K562 (cell line): ENCODE data around the gene WEE1. TPM values are rescaled to one million over a fixed set of nuclear protein-coding genes. Genes with fewer than 3 reads are reported as not detected.

Experiments used
- ATAC-seq: fragments of 200-7000 bp; cut with Tn5 transposase; 3 replicates; pipeline ENCODE4 v1.9.1; 2020; ENCODE audit warnings: moderate library complexity
- BruUV-seq: library from RNA; stranded (reverse); fragments of 400-500 nt; replicated peaks from 2 replicates; lab custom pipeline; 2021; lab: Mats Ljungman, UMichigan
- CTCF ChIA-PET: fragments of 300-600 bp; formaldehyde crosslinking; extraction: SDS; loops from one replicate; lab custom pipeline; 2021; ENCODE audit warnings: low intra/inter-chr PET ratio; lab: Yijun Ruan, JAX
- POLR2A ChIA-PET: fragments of 300-600, 350-650 bp; sonication (Branson Sonifier 250); formaldehyde crosslinking; extraction: SDS; loops from one replicate; lab custom pipeline; 2021; ENCODE audit warnings: antibody characterized with exemption, inconsistent platforms; lab: Yijun Ruan, JAX
- DNase-seq, 4 experiments: peaks; one replicate each; pipeline versions ENCODE4 v3.0.0 to v3.0.0-alpha.2; 2011 to 2018; ENCODE audit warnings: low spot score in 3 of 4, mixed read lengths in 3 of 4; ENCODE audit errors: extremely low read depth in 1 of 4
- FAIRE-seq: peaks from 2 replicates; lab custom pipeline; 2011; peaks lifted over from hg19 to GRCh38; lab: Jason Lieb, UNC
- H2AFZ ChIP-seq: 2 replicates; pipeline ENCODE4 v1.6.0; 2011; ENCODE audit warnings: low read depth, low read length, control low read depth, inconsistent platforms
- H3K27ac ChIP-seq: fragments of 200-600 bp; 3 replicates; pipeline ENCODE4 v1.8.0; 2011; ENCODE audit warnings: low read depth, mild to moderate bottlenecking, control low read depth, inconsistent platforms, low read length, moderate library complexity, mixed read lengths; ENCODE audit errors: extremely low read depth
- H3K27me3 ChIP-seq, 2 experiments: fragments of 300-600 bp in 1 of 2; 2 replicates in 1 of 2; 3 replicates in 1 of 2; pipeline versions ENCODE4 v1.6.0 to v1.8.0; 2011; ENCODE audit warnings: inconsistent platforms in 2 of 2, low read length in 2 of 2, mild to moderate bottlenecking in 1 of 2, mixed read lengths in 1 of 2, moderate library complexity in 1 of 2; ENCODE audit not compliant: control insufficient read depth in 2 of 2, insufficient read depth in 2 of 2
- H3K36me3 ChIP-seq: fragments of 300-600 bp; 3 replicates; pipeline ENCODE4 v1.8.0; 2011; ENCODE audit warnings: mild to moderate bottlenecking, low read length, inconsistent platforms; ENCODE audit not compliant: control insufficient read depth, insufficient read depth
- H3K4me1 ChIP-seq, 2 experiments: fragments of 200-600 bp in 1 of 2; replicated peaks in 1 of 2; 2 replicates in 1 of 2; 3 replicates in 1 of 2; pipeline versions ENCODE4 v1.5.1 to v1.8.0; 2011; ENCODE audit warnings: inconsistent platforms in 2 of 2, low read length in 2 of 2, mild to moderate bottlenecking in 1 of 2, mixed read lengths in 1 of 2, moderate library complexity in 1 of 2; ENCODE audit not compliant: control insufficient read depth in 2 of 2, insufficient read depth in 2 of 2
- H3K4me2 ChIP-seq: 2 replicates; pipeline ENCODE4 v1.6.1; 2011; ENCODE audit warnings: low read length, control low read depth, inconsistent platforms, mixed read lengths; ENCODE audit not compliant: insufficient read depth
- H3K4me3 ChIP-seq: fragments of 200-600 bp; sonication (generic), shearing (Covaris generic); 2 replicates; pipeline ENCODE4 v1.5.1; 2016; ENCODE audit warnings: control low read depth, inconsistent platforms
- H3K79me2 ChIP-seq: fragments of 200-600 bp; 3 replicates; pipeline ENCODE4 v1.8.0; 2011; ENCODE audit warnings: low read length, inconsistent platforms; ENCODE audit not compliant: control insufficient read depth, insufficient read depth
- H3K9ac ChIP-seq, 2 experiments: 2 replicates each; pipeline versions ENCODE4 v1.6.0 to v1.6.1; 2011; ENCODE audit warnings: low read depth in 2 of 2, low read length in 2 of 2, control low read depth in 1 of 2, inconsistent platforms in 1 of 2, mild to moderate bottlenecking in 1 of 2, mixed read lengths in 1 of 2; ENCODE audit not compliant: insufficient read depth in 1 of 2
- H3K9me1 ChIP-seq: one replicate; pipeline ENCODE4 v1.6.0; 2011; ENCODE audit warnings: inconsistent platforms, mild to moderate bottlenecking, low read length, moderate library complexity; ENCODE audit not compliant: control insufficient read depth, insufficient read depth
- H3K9me3 ChIP-seq: replicated peaks from 2 replicates; pipeline ENCODE4 v1.5.1; 2011; ENCODE audit warnings: low read depth, low read length, inconsistent platforms; ENCODE audit not compliant: control insufficient read depth, insufficient read depth
- H4K20me1 ChIP-seq: replicated peaks from 2 replicates; pipeline ENCODE4 v1.6.1; 2011; ENCODE audit warnings: low read length, inconsistent platforms, mixed read lengths; ENCODE audit not compliant: control insufficient read depth, insufficient read depth
- BCOR ChIP-seq: fragments of 450-650 bp; IDR thresholded peaks from 2 replicates; pipeline ENCODE4 v1.6.1; 2016
- CHD7 ChIP-seq: fragments of 200-600 bp; sonication (generic); IDR thresholded peaks from one replicate; pipeline ENCODE4 v1.6.1; 2012; ENCODE audit warnings: mild to moderate bottlenecking, low read depth, low read length, inconsistent platforms
- EWSR1 ChIP-seq: fragments of 450-650 bp; IDR thresholded peaks from 2 replicates; pipeline ENCODE4 v1.6.1; 2018; ENCODE audit warnings: borderline replicate concordance, mild to moderate bottlenecking, low read depth, moderate library complexity; ENCODE audit not compliant: partially characterized antibody
- NFIC ChIP-seq: fragments of 450-650 bp; IDR thresholded peaks from 2 replicates; pipeline ENCODE4 v1.6.1; 2017; ENCODE audit warnings: mild to moderate bottlenecking, inconsistent platforms
- NR2F6 ChIP-seq: fragments of 450-650 bp; formaldehyde crosslinking; IDR thresholded peaks from 2 replicates; pipeline ENCODE4 v1.4.0; 2020; ENCODE audit warnings: mild to moderate bottlenecking
- SIN3B ChIP-seq: fragments of 450-650 bp; IDR thresholded peaks from 2 replicates; pipeline ENCODE4 v1.6.1; 2017; ENCODE audit warnings: low read depth, mild to moderate bottlenecking, moderate library complexity
- SREBF2 ChIP-seq: sonication (generic); formaldehyde crosslinking; IDR thresholded peaks from 2 replicates; pipeline ENCODE4 v1.4.0; 2020; ENCODE audit warnings: mild to moderate bottlenecking, missing genetic modification reagents
- ZNF263 ChIP-seq: sonication (generic); formaldehyde crosslinking; IDR thresholded peaks from 2 replicates; pipeline ENCODE4 v1.8.0; 2022; ENCODE audit warnings: mild to moderate bottlenecking, missing genetic modification reagents, borderline replicate concordance
- ZNF79 ChIP-seq: fragments of 250-450 bp; sonication (Bioruptor Pico); IDR thresholded peaks from 2 replicates; pipeline ENCODE4 v1.4.0; 2020; ENCODE audit warnings: low read depth, mild to moderate bottlenecking, moderate library complexity
- ZSCAN29 ChIP-seq: fragments of 450-650 bp; IDR thresholded peaks from 2 replicates; pipeline ENCODE4 v1.6.1; 2017
- WGBS: fragments of 100-300 bp; shearing (Covaris generic); methylation state at CpG from one replicate; pipeline ENCODE4 v1.1.6; 2016; ENCODE audit warnings: low coverage, mixed read lengths; ENCODE audit not compliant: insufficient coverage; ENCODE audit errors: missing lambda C conversion rate; 5-methylcytosine and 5-hydroxymethylcytosine counted together
- in situ Hi-C: fragments of 300-500 bp; cut with MboI; formaldehyde crosslinking; loops from 4 replicates; pipeline ENCODE4 v1.15.0; 2018; ENCODE audit warnings: inconsistent platforms, mixed read lengths
- intact Hi-C: fragments of 100-400 bp; cut with micrococcal nuclease; formaldehyde crosslinking; loops from 2 replicates; pipeline ENCODE4 v1.14.2; 2022
- polyA plus RNA-seq, 8 experiments: library from polyadenylated mRNA; depleted of rRNA in 4 of 8; stranded (reverse) in 5 of 8; unstranded in 3 of 8; fragments of >200 nt; fragmentation: Nextera tagmentation in 2 of 8; fragmentation: Illumina TruSeq in 1 of 8; extraction: Ambion mirVana in 2 of 8; extraction: Trizol in 1 of 8; gene quantifications; 2 replicates each; pipeline versions ENCODE4 v1.2.1 to v1.2.3, GENCODE V29; 2011 to 2014; ENCODE audit warnings: inconsistent platforms in 1 of 8, missing spikeins in 1 of 8
- total RNA-seq, 7 experiments: library from RNA; depleted of rRNA in 6 of 7; stranded (reverse); fragments of >200 nt in 6 of 7; fragmentation: Illumina TruSeq in 2 of 7; extraction: Trizol in 2 of 7; gene quantifications; 2 replicates each; pipeline versions ENCODE4 v1.2.1 to v1.2.3, GENCODE V29; 2011 to 2021; ENCODE audit warnings: low replicate concordance in 1 of 7
- TF ChIP-seq, protein P1 (sequence below): sonication (generic); formaldehyde crosslinking; IDR thresholded peaks from 2 replicates; pipeline ENCODE4 v1.8.1; 2022; ENCODE audit warnings: missing genetic modification reagents

Gene WEE1
- total and polyA plus RNA-seq, 9 of the 15 experiments (the other 6 are each of a cell fraction or from before 2014, with no cell fraction given): 21.9 to 99.0 (median 67.4) TPM

DNA sequence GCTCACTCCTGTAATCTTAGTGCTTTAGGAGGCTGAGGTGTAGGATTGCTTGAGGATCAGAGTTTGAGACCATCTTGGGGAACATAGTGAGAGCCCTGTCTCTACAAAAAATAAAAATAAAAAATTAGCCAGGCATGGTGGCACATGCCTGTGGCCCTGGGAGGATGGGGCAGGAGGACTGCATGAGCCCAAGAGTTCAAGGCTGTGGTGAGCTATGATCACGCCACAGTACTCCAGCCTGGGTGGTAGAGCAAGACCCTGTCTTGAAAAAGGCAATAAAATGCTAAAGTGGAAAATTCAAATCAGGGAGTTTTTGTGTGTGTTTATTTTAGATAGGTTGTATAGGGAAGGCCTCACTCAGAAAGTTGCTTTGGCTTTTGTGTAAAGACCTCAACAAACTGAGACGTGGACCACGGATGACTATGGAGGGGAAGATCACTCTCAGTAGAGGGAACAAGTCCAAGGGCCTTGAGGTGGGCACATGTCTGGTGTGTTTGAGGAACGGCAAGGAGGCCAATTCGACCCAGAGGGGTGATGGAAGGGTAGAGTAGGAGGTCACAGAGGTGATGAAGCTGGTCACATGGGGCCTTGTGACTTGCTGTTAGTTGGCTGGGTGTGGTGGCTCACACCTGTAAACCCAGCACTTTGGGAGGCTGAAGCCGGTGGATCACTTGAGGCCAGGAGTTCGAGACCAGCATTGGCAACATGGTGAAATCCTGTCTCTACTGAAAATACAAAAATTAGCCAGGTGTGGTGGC is 35.7 kb downstream of the WEE1 start:
- Histone ChIP-seq H3K4me3 (no peak overlapping the region), H3K27ac (no peak overlapping the region), H3K9me3 (no peaks in the 10 kb centered on the region), H3K9ac (no peak overlapping the region), H3K27me3 (no peaks in the 10 kb centered on the region), H4K20me1 (no peaks in the 10 kb centered on the region), H3K9me1 (no peaks in the 10 kb centered on the region), H2AFZ (no peak overlapping the region), H3K79me2 (no peaks in the 10 kb centered on the region), H3K4me2 (no peak overlapping the region), H3K4me1 (peaks cover 21 to 26% of the 10 kb centered on the region in 2 experiments), H3K36me3 (no peaks in the 10 kb centered on the region)
- ChIA-PET CTCF (no interaction called here), POLR2A (interaction anchor here (0.6 kb wide), 1 partner anchor 1088 kb away, joined by 5 read pairs; no protein-coding TSS in a partner anchor)
- DNase-seq: no peak
- intact Hi-C loops: no loop called here
- BruUV-seq: no TSS peak
- ATAC-seq: no peak
- FAIRE-seq: no peak
- WGBS: 80% methylated on average over 6 of the region's 7 CpGs
- in situ Hi-C loops: no loop called here
- TF ChIP-seq ZNF79 (CRISPR knock-in tag) (no peak), SREBF2 (CRISPR knock-in tag) (no peak), BCOR (no peak), CHD7 (no peak), SIN3B (no peak), ZSCAN29 (no peak), NFIC (no peak), EWSR1 (no peak), ZNF263 (CRISPR knock-in tag) (no peak), NR2F6 (no peak)
- TF ChIP-seq, protein P1, sequence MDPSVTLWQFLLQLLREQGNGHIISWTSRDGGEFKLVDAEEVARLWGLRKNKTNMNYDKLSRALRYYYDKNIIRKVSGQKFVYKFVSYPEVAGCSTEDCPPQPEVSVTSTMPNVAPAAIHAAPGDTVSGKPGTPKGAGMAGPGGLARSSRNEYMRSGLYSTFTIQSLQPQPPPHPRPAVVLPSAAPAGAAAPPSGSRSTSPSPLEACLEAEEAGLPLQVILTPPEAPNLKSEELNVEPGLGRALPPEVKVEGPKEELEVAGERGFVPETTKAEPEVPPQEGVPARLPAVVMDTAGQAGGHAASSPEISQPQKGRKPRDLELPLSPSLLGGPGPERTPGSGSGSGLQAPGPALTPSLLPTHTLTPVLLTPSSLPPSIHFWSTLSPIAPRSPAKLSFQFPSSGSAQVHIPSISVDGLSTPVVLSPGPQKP: no peak
